Activated naive CD8-positive, alpha-beta T cell (primary cell): ENCODE results near the gene ACSBG1.

Experiments
- H3K27ac Mint-ChIP-seq: one replicate; pipeline ENCODE4 v1.8.0; 2021; ENCODE audit warnings: mixed read lengths
- H3K27me3 Mint-ChIP-seq: one replicate; pipeline ENCODE4 v1.8.0; 2021; ENCODE audit warnings: mixed read lengths
- H3K36me3 Mint-ChIP-seq: one replicate; pipeline ENCODE4 v1.8.0; 2021; ENCODE audit warnings: mixed read lengths
- H3K4me1 Mint-ChIP-seq: one replicate; pipeline ENCODE4 v1.8.0; 2021; ENCODE audit warnings: low read depth, mixed read lengths
- H3K4me3 Mint-ChIP-seq: one replicate; pipeline ENCODE4 v1.8.0; 2021; ENCODE audit warnings: mild to moderate bottlenecking, mixed read lengths
- H3K9me3 Mint-ChIP-seq: one replicate; pipeline ENCODE4 v1.8.0; 2021; ENCODE audit warnings: low read depth, mixed read lengths

Gene ACSBG1

GRCh38 chr15:78241017-78241416 is 6.7 kb upstream of the ACSBG1 start:
- Mint-ChIP-seq H3K4me3 (no peak overlapping the region), H3K27ac (no peak overlapping the region), H3K27me3 (peaks cover 2% of the 10 kb centered on the region), H3K9me3 (no peaks in the 10 kb centered on the region), H3K4me1 (peaks cover 2% of the 10 kb centered on the region), H3K36me3 (no peaks in the 10 kb centered on the region)

DNA sequence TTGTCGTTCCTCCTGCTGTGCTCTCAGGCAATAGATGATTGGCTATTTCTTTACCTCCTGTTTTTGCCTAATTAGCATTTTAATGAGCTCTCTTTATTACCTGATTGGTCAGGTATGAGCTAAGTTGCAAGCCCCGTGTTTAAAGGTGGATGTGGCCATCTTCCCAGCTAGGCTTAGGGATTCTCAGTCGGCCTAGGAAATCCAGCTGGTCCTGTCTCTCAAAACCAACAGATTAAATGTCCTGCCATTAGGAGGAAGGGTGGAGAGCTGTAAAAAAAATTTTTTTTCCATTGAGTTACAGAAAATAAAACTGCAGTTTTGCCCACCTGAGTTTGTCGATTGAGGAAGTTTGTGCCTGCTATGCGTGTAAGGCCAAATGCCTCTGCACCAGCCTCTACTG is 5.4 kb upstream of the ACSBG1 start:
- H3K4me1 Mint-ChIP-seq: peaks cover 2% of the 10 kb centered on the region
- no peaks in the 10 kb centered on the region for H3K36me3 Mint-ChIP-seq
- H3K27ac Mint-ChIP-seq: no peak overlapping the region
- H3K9me3 Mint-ChIP-seq: no peaks in the 10 kb centered on the region
- peaks cover 2% of the 10 kb centered on the region for H3K27me3 Mint-ChIP-seq
- no peak overlapping the region for H3K4me3 Mint-ChIP-seq

DNA sequence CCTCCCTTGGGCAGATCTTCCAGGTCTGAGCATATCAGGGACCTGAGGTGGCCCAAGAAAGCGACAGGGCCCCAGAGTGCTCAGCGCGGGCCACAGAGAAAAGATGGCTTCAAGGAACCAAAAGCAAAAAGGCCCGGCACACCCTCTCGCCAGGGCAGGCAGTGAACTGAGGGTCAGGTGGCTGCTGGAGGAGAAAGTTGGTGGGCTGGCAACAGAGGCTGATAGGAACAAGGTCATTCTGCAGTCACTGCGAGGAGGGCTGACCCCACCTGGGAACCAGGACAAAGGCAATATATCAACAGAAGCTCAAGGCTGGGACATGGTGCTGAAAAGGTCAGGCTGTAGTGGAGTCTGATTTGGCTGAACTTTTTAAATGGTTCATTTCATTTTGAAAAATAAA is 2.8 kb upstream of the ACSBG1 start:
- peaks cover 2% of the 10 kb centered on the region for H3K4me1 Mint-ChIP-seq
- no peaks in the 10 kb centered on the region for H3K9me3 Mint-ChIP-seq
- H3K4me3 Mint-ChIP-seq: no peak overlapping the region
- H3K27me3 Mint-ChIP-seq: peaks cover 4% of the 10 kb centered on the region
- H3K36me3 Mint-ChIP-seq: no peaks in the 10 kb centered on the region
- no peak overlapping the region for H3K27ac Mint-ChIP-seq

- H3K4me1 Mint-ChIP-seq: peaks cover 2% of the 10 kb centered on the region
- H3K9me3 Mint-ChIP-seq: no peaks in the 10 kb centered on the region
- H3K36me3 Mint-ChIP-seq: no peaks in the 10 kb centered on the region
- no peak overlapping the region for H3K27ac Mint-ChIP-seq
- peaks cover 4% of the 10 kb centered on the region for H3K27me3 Mint-ChIP-seq
- H3K4me3 Mint-ChIP-seq: no peak overlapping the region
These were observed 2.1 kb upstream of the ACSBG1 start for GRCh38 chr15:78236491-78236890.

DNA sequence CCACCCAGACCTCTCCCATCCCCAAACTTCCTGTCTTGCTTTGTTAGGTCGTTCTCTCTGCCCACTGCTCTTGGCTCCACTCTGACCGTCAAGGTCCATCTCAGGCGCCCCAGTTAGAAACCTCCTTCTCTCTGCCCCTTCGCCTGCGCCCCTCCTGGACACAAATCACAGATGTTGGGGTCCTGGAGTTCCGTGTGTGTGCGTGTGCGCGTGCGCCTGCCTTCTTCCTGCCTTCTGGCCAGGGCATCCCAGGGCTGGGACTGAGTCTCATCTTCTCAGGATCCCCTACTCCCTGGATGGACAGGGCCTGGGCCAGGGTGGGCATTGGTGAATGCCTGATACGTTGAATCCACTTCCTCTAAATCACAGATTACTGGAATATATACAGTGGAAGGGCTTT is 869 bp downstream of the ACSBG1 start:
- no peak overlapping the region for H3K4me3 Mint-ChIP-seq
- H3K4me1 Mint-ChIP-seq: no peaks in the 10 kb centered on the region
- peaks cover 2% of the 10 kb centered on the region for H3K27me3 Mint-ChIP-seq
- no peak overlapping the region for H3K27ac Mint-ChIP-seq
- H3K36me3 Mint-ChIP-seq: no peaks in the 10 kb centered on the region
- no peaks in the 10 kb centered on the region for H3K9me3 Mint-ChIP-seq

DNA sequence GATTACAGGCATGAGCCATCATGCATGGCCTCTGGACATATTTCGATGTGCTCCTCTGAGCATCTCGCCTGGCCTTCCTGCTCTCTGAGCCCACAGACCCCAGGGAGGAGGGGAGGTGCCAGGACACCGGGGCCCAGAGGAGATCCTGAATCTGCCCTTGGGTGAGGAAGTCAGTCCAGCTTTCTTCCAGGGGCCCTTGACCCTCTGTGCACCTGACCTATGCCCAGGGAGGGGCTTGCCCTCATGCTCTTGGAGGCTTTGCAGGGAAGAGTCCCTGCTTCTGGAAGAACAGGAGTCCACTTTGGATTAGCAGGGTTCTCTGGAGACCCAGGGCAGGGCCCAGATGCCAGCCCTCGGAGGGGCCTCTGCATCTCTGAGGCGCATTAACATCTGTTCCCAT is 1.4 kb downstream of the ACSBG1 start:
- no peaks in the 10 kb centered on the region for H3K36me3 Mint-ChIP-seq
- H3K4me1 Mint-ChIP-seq: no peaks in the 10 kb centered on the region
- H3K4me3 Mint-ChIP-seq: no peak overlapping the region
- H3K9me3 Mint-ChIP-seq: no peaks in the 10 kb centered on the region
- no peak overlapping the region for H3K27ac Mint-ChIP-seq
- peaks cover 2% of the 10 kb centered on the region for H3K27me3 Mint-ChIP-seq

DNA sequence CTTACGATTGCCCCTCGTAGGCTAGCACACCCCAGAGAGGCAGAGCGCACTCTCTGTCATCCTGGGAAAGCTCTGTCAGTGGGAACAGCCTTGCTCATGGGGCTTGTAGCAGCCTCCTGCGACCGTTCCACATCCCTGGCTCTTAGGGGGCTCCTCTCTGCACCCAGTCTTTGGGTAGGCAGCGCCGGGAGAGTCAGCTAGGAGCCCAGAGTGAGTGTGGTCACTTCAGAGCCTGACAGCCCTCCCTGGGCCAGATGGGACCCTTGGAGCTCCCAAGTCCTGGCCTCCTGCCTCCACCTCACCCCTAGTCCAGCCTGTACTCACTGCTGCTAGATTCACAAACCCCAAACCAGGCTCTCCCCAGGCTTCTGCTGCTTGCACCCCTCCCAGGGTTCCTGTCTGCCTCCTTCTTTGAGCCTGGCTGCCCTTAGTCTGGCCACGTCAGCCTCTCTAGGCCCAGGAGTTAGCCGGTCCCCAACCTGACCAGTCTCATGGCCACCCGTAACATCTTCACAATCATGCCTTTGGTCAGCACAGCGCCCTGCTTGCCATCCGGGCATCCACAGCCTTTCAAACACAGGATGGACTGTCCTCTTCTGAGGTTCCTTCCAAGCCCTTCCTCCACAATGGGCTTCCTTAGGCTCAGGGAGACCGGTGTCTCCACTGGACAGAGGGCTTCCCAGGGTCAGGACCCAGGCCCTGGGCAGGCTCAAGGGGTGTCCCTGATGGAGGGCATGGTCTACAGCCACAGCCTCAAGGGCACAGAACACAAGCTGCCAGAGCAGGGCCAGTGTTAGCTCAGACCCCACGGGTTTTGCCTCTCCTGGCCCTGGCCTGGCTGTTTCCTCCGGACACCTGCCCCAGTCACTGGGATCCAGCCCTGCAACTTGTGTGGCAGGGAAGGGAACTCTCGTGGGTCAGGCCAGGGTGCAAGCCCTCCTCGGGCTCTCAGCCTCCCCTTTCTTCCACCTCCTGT is 4.6 kb downstream of the ACSBG1 start:
- Mint-ChIP-seq H3K36me3 (no peaks in the 10 kb centered on the region), H3K27ac (no peak overlapping the region), H3K9me3 (no peaks in the 10 kb centered on the region), H3K4me1 (no peaks in the 10 kb centered on the region), H3K27me3 (peaks cover 2% of the 10 kb centered on the region), H3K4me3 (no peak overlapping the region)

- Mint-ChIP-seq H3K27me3 (peaks cover 2% of the 10 kb centered on the region), H3K4me1 (no peaks in the 10 kb centered on the region), H3K36me3 (no peaks in the 10 kb centered on the region), H3K9me3 (no peaks in the 10 kb centered on the region), H3K4me3 (no peak overlapping the region), H3K27ac (no peak overlapping the region)
These were observed 5.9 kb downstream of the ACSBG1 start for GRCh38 chr15:78228356-78228996.

GRCh38 chr15:78225783-78226541 is 8.4 kb downstream of the ACSBG1 start:
- Mint-ChIP-seq H3K27me3 (no peaks in the 10 kb centered on the region), H3K27ac (no peak overlapping the region), H3K4me3 (no peak overlapping the region), H3K9me3 (no peaks in the 10 kb centered on the region), H3K36me3 (no peaks in the 10 kb centered on the region), H3K4me1 (no peaks in the 10 kb centered on the region)

GRCh38 chr15:78224023-78224411 is 10.3 kb downstream of the ACSBG1 start:
- no peak overlapping the region for H3K27ac Mint-ChIP-seq
- H3K36me3 Mint-ChIP-seq: no peaks in the 10 kb centered on the region
- H3K9me3 Mint-ChIP-seq: no peaks in the 10 kb centered on the region
- no peak overlapping the region for H3K4me3 Mint-ChIP-seq
- no peaks in the 10 kb centered on the region for H3K4me1 Mint-ChIP-seq
- no peaks in the 10 kb centered on the region for H3K27me3 Mint-ChIP-seq

DNA sequence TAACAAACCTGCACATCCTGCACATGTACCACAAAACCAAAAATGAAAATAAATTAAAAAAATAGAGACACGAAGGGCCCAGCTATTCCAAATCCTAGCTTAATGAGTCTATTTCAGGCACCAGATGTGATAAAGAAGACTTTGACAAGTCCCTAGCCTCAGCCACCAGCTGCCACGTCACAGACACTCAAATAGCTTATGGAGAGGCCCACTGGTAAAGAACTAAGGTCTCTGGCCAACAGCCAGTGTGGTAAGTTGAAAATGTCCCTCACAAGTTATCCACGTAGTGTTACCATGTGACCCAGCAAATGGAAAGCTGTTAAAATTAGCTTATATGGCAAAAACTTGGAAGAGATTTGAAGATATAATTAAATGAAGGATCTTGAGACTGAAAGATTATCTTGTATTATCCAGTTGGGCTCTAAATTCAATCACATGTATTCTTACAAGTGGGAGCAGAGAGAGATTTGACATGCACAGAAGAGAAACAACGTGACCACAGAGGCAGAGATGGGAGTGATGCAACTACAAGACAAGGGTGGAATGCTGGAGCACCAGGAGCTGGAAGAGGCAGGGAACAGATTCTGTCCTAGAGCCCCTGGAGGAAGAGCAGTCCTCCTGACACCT is 10.9 kb downstream of the ACSBG1 start:
- H3K4me1 Mint-ChIP-seq: no peaks in the 10 kb centered on the region
- no peaks in the 10 kb centered on the region for H3K36me3 Mint-ChIP-seq
- H3K27ac Mint-ChIP-seq: no peak overlapping the region
- no peaks in the 10 kb centered on the region for H3K27me3 Mint-ChIP-seq
- no peak overlapping the region for H3K4me3 Mint-ChIP-seq
- no peaks in the 10 kb centered on the region for H3K9me3 Mint-ChIP-seq

DNA sequence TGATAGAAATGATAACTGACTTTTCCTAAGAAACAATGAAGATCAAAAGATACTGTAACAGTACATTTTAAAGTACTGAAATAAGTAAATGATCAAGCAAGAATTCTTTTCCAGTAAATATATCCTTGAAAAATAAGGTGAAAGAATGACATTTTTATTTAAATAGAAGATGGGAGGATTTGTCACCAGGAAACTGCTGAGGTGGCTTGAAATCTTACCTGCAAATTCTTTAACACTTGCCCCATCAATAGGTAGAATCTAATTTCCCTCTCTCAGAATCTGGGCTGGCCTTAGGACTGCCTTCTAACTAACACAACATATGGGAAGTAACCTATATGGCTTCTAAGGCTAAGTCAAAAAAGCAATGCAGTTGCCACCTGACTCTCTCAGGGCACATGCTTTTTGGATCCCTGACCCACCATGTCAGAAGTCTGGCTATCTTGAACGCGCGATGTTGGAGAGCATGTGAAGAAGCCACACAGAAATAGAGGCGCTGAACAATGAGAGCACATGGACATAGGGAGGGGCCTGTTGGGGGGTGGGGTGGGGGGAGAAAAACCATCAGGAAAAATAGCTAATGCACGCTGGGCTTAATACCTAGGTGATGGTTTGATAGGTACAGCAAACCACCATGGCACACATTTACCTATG is 11.5 kb downstream of the ACSBG1 start:
- H3K36me3 Mint-ChIP-seq: no peaks in the 10 kb centered on the region
- no peaks in the 10 kb centered on the region for H3K4me1 Mint-ChIP-seq
- H3K9me3 Mint-ChIP-seq: no peaks in the 10 kb centered on the region
- H3K27me3 Mint-ChIP-seq: no peaks in the 10 kb centered on the region
- no peak overlapping the region for H3K4me3 Mint-ChIP-seq
- no peak overlapping the region for H3K27ac Mint-ChIP-seq

DNA sequence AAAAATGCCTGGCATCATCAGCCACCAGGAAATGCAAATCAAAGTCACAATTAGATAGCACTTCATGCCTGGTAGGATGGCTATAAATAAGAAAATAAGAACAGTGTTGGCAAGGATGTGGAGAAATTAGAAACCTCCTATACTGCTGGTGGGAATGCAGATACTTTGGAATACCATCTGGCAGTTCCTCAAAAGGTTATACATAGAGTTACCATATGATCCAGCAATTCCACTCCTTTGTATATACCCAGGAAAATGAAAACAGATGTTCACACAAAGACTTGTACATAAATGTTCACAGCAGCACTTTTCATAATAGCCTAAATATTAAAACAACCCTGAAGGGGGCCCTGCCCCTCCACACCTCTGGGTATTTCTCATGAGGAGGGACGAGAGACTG is 13.7 kb downstream of the ACSBG1 start:
- no peaks in the 10 kb centered on the region for H3K4me1 Mint-ChIP-seq
- H3K27ac Mint-ChIP-seq: no peak overlapping the region
- no peak overlapping the region for H3K4me3 Mint-ChIP-seq
- H3K36me3 Mint-ChIP-seq: no peaks in the 10 kb centered on the region
- H3K27me3 Mint-ChIP-seq: no peaks in the 10 kb centered on the region
- no peaks in the 10 kb centered on the region for H3K9me3 Mint-ChIP-seq

DNA sequence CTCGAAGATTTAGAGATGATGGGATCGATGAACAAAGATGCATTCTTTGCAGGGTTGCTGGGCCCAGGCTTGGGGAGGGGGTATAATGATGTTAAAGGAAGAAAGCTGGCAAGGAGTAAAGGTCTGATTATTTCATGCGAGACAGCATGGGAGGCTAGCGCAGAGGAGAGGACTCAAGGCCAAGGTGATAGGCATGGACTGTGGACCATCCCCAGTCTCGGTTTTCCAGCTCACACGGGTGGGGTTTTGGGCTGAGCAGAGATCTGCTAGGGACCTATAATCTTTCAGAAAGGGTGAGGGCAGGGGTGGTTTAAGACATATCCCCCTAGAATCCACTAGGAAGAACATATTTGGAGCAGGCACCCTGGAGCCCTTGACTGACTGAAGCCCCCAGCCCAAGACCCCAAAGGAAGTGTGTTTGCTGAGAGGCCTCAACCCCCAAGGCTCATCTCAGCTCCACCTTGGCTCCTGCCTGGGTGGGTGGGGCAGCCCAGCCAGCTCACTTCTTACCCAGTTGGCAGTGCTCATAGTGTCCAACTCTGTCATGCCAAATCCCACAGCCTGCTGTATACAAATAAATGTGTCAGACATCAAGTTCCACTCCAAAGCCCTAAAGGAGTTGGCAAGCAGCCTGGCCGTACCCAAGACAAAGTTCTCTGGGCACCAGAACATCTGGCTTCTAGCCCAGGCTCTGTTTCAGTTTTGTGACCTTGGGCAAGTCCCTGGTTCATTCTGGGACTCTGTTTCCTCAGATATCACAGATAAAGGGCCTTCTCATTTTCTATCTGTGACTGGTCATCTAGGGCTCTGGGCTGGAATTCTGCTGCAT is 17.9 kb downstream of the ACSBG1 start:
- Mint-ChIP-seq H3K27ac (no peak overlapping the region), H3K36me3 (no peaks in the 10 kb centered on the region), H3K9me3 (no peaks in the 10 kb centered on the region), H3K27me3 (no peaks in the 10 kb centered on the region), H3K4me3 (no peak overlapping the region), H3K4me1 (no peaks in the 10 kb centered on the region)
